HEK293T (cell line): ENCODE data around the gene EGLN3.

ENCODE experiments used
- BHLHE40 ChIP-seq: fragments of 450-650 bp; IDR thresholded peaks from 2 replicates; pipeline ENCODE4 v1.6.1; 2016; ENCODE audit warnings: mild to moderate bottlenecking, moderate library complexity, borderline replicate concordance
- FOXK2 ChIP-seq: fragments of 450-650 bp; IDR thresholded peaks from 2 replicates; pipeline ENCODE4 v1.6.1; 2016; ENCODE audit warnings: mild to moderate bottlenecking
- SP1 ChIP-seq: fragments of 450-650 bp; IDR thresholded peaks from 2 replicates; pipeline ENCODE4 v1.6.1; 2017

DNA sequence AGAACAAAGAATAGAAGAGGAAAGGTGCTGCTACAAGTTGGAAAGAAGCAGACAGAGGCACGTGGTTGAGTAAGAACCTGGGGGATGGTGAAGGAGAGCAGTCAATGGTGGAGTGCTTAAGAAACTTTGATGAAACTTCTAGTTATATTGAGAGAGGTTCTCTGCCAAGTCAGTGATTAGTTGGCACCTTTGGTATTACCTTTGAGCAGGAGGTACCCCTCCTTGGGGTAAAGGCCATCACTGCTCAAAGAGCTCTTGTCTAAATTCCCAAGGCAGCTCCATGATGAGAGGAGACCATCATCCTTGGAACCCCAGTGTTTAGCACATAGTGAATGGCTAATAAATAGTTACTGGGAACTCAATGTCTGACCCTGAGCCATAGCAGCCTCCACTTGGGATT, 1.7 kb upstream of the EGLN3 start:
- no peak for TF ChIP-seq SP1
- no peak for TF ChIP-seq BHLHE40
- TF ChIP-seq FOXK2: no peak
